Natural killer cell (primary cell): ENCODE results near the gene TEX14. TPM values are rescaled to one million over a fixed set of nuclear protein-coding genes. Genes with fewer than 3 reads are reported as not detected.
"Not testable (repeated sequence)": the region's sequence is repeated elsewhere in the genome, so short reads cannot be mapped to it uniquely, and the experiment has no call there.

Experiments
- ATAC-seq, 3 donors: fragments of 150-1000 bp in 2 of 3; fragments of 200-7000 bp in 1 of 3; cut with Tn5 transposase; 1 replicate in 1 of 3; 2 replicates in 2 of 3; pipeline ENCODE4 v1.10.0; 2021; ENCODE audit warnings: mild to moderate bottlenecking in 2 of 3, moderate library complexity in 2 of 3
- DNase-seq, 2 donors: peaks; one replicate each; pipeline versions ENCODE4 v3.0.0 to v3.0.0-alpha.2; 2013 to 2021; ENCODE audit warnings: mixed read lengths in 1 of 2
- H3K27ac ChIP-seq: one replicate; pipeline ENCODE4 v1.5.1; 2013; ENCODE audit warnings: mild to moderate bottlenecking, low read length
- H3K27me3 ChIP-seq: one replicate; pipeline ENCODE4 v1.6.1; 2013; ENCODE audit warnings: low read length; ENCODE audit not compliant: control insufficient read depth, insufficient read depth
- H3K36me3 ChIP-seq: one replicate; pipeline ENCODE4 v1.6.1; 2013; ENCODE audit warnings: low read length; ENCODE audit not compliant: control insufficient read depth, insufficient read depth
- H3K4me1 ChIP-seq: one replicate; pipeline ENCODE4 v1.6.1; 2013; ENCODE audit warnings: low read length; ENCODE audit not compliant: control insufficient read depth, insufficient read depth
- H3K4me3 ChIP-seq: one replicate; pipeline ENCODE4 v1.5.1; 2013; ENCODE audit warnings: low read length
- H3K9me3 ChIP-seq: one replicate; pipeline ENCODE4 v1.6.1; 2013; ENCODE audit warnings: low read length; ENCODE audit not compliant: control insufficient read depth, insufficient read depth
- H3K27ac Mint-ChIP-seq, 2 donors: one replicate each; pipeline ENCODE4 v1.8.0; 2022; ENCODE audit warnings: mild to moderate bottlenecking in 2 of 2, mixed read lengths in 2 of 2, moderate library complexity in 1 of 2
- H3K27me3 Mint-ChIP-seq, 2 donors: one replicate each; pipeline ENCODE4 v1.8.0; 2022; ENCODE audit warnings: low read depth in 2 of 2, mixed read lengths in 2 of 2
- H3K36me3 Mint-ChIP-seq: one replicate; pipeline ENCODE4 v1.8.0; 2022; ENCODE audit warnings: mixed read lengths
- H3K4me1 Mint-ChIP-seq, 2 donors: one replicate each; pipeline ENCODE4 v1.8.0; 2022; ENCODE audit warnings: mixed read lengths in 2 of 2
- H3K4me3 Mint-ChIP-seq: one replicate; pipeline ENCODE4 v1.8.0; 2022; ENCODE audit warnings: mild to moderate bottlenecking, moderate library complexity, mixed read lengths
- H3K9me3 Mint-ChIP-seq, 2 donors: one replicate each; pipeline ENCODE4 v1.8.0; 2022; ENCODE audit warnings: mixed read lengths in 2 of 2
- CTCF ChIP-seq: fragments of 200-600 bp; IDR thresholded peaks from one replicate; pipeline ENCODE4 v1.8.0; 2022; ENCODE audit warnings: antibody characterized with exemption
- WGBS: methylation state at CpG from one replicate; pipeline ENCODE4 v1.1.7; 2013; ENCODE audit warnings: missing lambda C conversion rate; ENCODE audit not compliant: insufficient coverage; 5-methylcytosine and 5-hydroxymethylcytosine counted together
- intact Hi-C: fragments of 100-400 bp; cut with micrococcal nuclease; formaldehyde crosslinking; loops from one replicate; pipeline ENCODE4 v1.14.2; 2022
- total RNA-seq, 4 donors: library from RNA; stranded (reverse); fragments of 120-200 nt in 1 of 4; gene quantifications; one replicate each; pipeline versions ENCODE4 v1.2.3 to v1.2.4, GENCODE V29; 2013 to 2022

Gene TEX14
- total RNA-seq, 3 donors from 2014 or later (not counting 1 experiment from before 2014, with no cell fraction given), result 0.29 to 1.1 (median 0.89) TPM

DNA sequence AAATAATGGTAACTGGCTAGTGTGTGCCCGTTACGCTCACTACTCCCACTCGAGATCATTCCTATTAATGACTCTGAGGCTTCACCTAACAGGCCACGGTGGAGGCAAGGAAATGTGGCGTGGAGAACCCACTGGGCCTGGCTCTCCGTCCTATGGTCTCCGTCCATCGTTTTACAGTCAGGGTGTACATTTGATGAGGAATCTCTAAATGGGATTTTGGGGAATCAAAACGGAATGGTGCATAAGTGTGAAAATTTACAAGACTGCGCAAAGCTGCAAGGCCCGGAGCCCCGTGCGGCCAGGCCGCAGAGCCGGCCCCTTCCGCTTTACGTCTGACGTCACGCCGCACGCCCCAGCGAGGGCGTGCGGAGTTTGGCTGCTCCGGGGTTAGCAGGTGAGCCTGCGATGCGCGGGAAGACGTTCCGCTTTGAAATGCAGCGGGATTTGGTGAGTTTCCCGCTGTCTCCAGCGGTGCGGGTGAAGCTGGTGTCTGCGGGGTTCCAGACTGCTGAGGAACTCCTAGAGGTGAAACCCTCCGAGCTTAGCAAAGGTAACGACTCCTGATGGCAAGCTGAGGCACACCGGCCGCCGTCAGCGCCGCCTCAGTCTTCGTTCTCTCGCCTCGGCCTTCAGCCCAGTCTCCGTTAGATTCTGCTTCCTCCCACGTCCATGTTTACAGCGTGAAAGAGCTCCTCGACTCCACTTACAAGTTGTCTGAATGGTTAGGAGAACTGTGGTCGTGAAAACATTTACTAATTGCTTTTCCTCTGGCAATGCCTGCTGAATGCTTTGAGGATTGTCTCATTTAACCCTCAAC lies 602 bp upstream of the TEX14 start, which contains the start of gene RAD51C:
TSS of gene RAD51C (plus strand) at position 364 of the 817 bp plus-strand sequence. CDS start at position 406, 42 bp downstream.
- WGBS, result 14% methylated on average over 50 of the region's 50 CpGs
- DNase-seq, result peak; percentile 82 to 92
- Mint-ChIP-seq H3K27ac (peak within 1 kb of the TSS; percentile 93), H3K9me3 (no peaks in the 10 kb centered on the region), H3K27me3 (peaks cover 2 to 5% of the 10 kb centered on the region in 2 donors), H3K36me3 (no peaks in the 10 kb centered on the region), H3K4me1 (peaks cover 20 to 21% of the 10 kb centered on the region in 2 donors), H3K4me3 (peak within 1 kb of the TSS; percentile 96)
- H3K27ac ChIP-seq, result peak within 1 kb of the TSS; percentile 74
- H3K36me3 ChIP-seq, result peaks cover 3% of the 10 kb centered on the region
- no peaks in the 10 kb centered on the region for H3K9me3 ChIP-seq
- intact Hi-C loops, result loop anchor here (1.0 to 5.0 kb wide), 2 partner anchors 33 to 105 kb away; no protein-coding TSS in a partner anchor
- H3K4me1 ChIP-seq, result peaks cover 6% of the 10 kb centered on the region
- no peaks in the 10 kb centered on the region for H3K27me3 ChIP-seq
- peak; percentile 97 to 99 (median 99) for ATAC-seq
- no peak for TF ChIP-seq CTCF
- H3K4me3 ChIP-seq, result peak within 1 kb of the TSS; percentile 62

DNA sequence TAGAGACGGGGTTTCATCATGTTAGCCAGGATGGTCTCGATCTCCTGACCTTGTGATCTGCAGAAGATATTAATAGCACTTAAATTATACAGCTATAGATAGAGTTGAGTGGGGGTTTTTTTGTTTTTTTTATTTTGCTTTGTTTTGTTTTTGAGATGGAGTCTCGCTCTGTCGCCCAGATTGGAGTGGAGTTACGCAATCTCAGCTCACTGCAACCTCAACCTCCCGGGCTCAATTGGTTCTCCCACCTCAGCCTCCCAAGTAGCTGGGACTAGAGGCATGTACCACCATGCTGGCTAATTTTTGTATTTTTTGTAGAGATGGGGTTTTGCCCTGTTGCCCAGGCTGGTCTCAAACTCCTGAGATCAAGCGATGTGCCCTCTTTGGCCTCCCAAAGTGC lies 1.8 kb downstream of the TEX14 start:
- H3K9me3 ChIP-seq, H3K27me3 ChIP-seq, H3K27ac ChIP-seq, H3K4me3 ChIP-seq, H3K27ac Mint-ChIP-seq, H3K4me3 Mint-ChIP-seq, H3K9me3 Mint-ChIP-seq, H3K36me3 ChIP-seq, H3K36me3 Mint-ChIP-seq, H3K27me3 Mint-ChIP-seq, DNase-seq, H3K4me1 ChIP-seq, ATAC-seq: not testable (repeated sequence)
- intact Hi-C loops, result loop anchor here (5.0 kb wide), 1 partner anchor 103 kb away; no protein-coding TSS in a partner anchor
- H3K4me1 Mint-ChIP-seq, result peaks cover 20 to 21% of the 10 kb centered on the region in 2 donors
- WGBS, result 94% methylated on average over 6 of the region's 7 CpGs

DNA sequence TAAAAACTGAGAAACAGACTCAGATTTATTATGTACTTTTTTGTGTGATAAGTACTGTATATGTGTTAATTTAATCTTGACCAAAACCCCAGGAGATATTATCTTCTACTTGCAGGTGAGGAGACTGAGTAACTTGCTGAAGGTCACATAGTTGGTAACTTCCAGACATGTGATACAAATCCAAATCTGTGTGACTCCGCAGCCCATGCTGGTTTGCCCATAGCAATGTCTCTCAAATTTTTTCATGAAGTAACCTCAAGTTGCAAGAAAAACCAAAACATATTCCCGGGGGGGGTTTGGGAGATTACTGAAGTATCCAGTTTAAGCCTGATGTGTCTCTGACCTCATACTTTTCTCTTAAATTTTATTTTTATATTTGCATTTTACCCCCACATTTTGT lies 3.3 kb downstream of the TEX14 start:
- peaks cover 4 to 5% of the 10 kb centered on the region in 2 donors for H3K27me3 Mint-ChIP-seq
- no peaks in the 10 kb centered on the region for H3K36me3 Mint-ChIP-seq
- Histone ChIP-seq H3K27ac (no peak overlapping the region), H3K4me1 (peaks cover 6% of the 10 kb centered on the region), H3K9me3 (no peaks in the 10 kb centered on the region), H3K4me3 (no peak overlapping the region), H3K27me3 (no peaks in the 10 kb centered on the region), H3K36me3 (no peaks in the 10 kb centered on the region)
- peaks cover 15 to 17% of the 10 kb centered on the region in 2 donors for H3K4me1 Mint-ChIP-seq
- intact Hi-C loops, result no loop called here
- no peaks in the 10 kb centered on the region for H3K9me3 Mint-ChIP-seq
- no peak for TF ChIP-seq CTCF
- no peak overlapping the region for H3K27ac Mint-ChIP-seq
- ATAC-seq (no peak), DNase-seq (no peak)
- H3K4me3 Mint-ChIP-seq, result no peak overlapping the region
- WGBS, result 89% methylated on average over 1 of the region's 2 CpGs

DNA sequence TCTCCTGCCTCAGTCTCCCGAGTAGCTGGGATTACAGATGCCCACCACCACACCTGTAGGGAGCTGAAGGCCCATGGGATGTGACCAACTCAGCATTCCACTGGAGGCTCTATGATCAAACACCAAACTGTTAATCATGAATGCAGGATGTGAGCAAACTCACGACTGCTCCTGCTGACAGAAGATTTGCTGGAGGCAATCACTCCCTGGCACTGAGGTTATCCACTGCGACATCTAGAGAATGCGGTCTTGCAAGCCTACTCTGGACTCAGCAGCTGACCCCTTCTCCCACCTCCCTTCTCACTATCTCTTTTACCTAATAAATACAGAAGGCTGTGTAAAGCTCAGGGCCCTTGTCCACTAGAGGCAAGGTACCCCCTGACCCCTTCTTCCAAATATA lies 4.9 kb downstream of the TEX14 start:
- H3K27ac Mint-ChIP-seq, result no peak overlapping the region
- H3K9me3 Mint-ChIP-seq, result no peaks in the 10 kb centered on the region
- H3K4me3 Mint-ChIP-seq, result no peak overlapping the region
- H3K4me1 Mint-ChIP-seq, result peaks cover 0 to 1% of the 10 kb centered on the region in 2 donors
- H3K27ac ChIP-seq, result no peak overlapping the region
- H3K36me3 ChIP-seq, result no peaks in the 10 kb centered on the region
- DNase-seq (no peak), ATAC-seq (no peak)
- intact Hi-C loops, result no loop called here
- WGBS, result 83% methylated on average over 4 of the region's 4 CpGs
- peaks cover 4 to 5% of the 10 kb centered on the region in 2 donors for H3K27me3 Mint-ChIP-seq
- H3K27me3 ChIP-seq, result no peaks in the 10 kb centered on the region
- peaks cover 2% of the 10 kb centered on the region for H3K4me1 ChIP-seq
- TF ChIP-seq CTCF, result no peak
- no peaks in the 10 kb centered on the region for H3K9me3 ChIP-seq
- H3K36me3 Mint-ChIP-seq, result no peaks in the 10 kb centered on the region
- no peak overlapping the region for H3K4me3 ChIP-seq

DNA sequence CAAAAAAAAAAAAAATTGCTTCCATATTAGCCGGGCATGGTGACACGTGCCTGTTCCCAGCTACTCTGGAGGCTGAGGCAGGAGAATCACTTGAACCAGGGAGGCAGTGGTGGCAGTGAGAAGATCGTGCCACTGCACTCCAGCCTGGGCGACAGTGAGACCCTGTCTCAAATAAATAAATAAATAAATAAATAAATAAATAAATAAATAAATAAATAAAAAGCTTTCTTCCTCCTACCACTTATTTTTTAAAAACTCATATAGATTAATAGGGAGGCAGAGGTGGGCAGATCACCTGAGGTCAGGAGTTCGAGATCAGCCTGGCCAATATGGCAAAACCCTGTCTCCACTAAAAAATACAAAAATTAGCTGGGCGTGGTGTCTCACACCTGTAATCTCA lies 7.4 kb downstream of the TEX14 start:
- H3K9me3 ChIP-seq, H3K9me3 Mint-ChIP-seq, H3K27ac ChIP-seq, intact Hi-C loops, H3K27me3 Mint-ChIP-seq, H3K36me3 ChIP-seq, DNase-seq, H3K36me3 Mint-ChIP-seq, H3K27ac Mint-ChIP-seq, H3K4me1 ChIP-seq, H3K4me3 ChIP-seq, ATAC-seq, H3K27me3 ChIP-seq, H3K4me1 Mint-ChIP-seq, H3K4me3 Mint-ChIP-seq: not testable (repeated sequence)
- 94% methylated on average over 4 of the region's 6 CpGs for WGBS
